Measurements from ENCODE around the gene HINT3.

The HINT3 gene

DNA sequence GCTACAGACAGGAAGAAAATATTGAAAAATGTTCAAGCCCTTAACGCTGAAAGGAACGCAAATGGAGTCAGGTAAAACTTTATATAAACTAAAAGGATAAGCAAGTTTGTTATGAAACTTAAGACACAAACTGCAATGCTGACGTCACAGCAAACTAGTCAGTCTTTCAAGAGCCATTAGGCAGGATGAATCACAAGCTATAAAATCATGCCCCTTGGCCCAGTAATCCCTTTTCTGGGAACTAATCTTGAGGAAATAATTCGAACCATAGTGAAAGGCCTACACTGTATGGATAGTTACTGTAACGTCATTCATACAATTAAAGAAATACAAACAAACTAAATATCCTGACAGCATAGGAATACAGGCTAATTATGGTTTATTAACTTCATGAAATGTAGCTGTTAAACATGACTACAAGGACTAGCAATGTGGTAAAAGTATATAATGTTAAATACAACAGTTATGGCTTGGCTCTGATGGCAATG is 42.7 kb upstream of the HINT3 start:
- ChIA-PET CTCF (interaction anchor here (0.7 to 2.2 kb wide), 5 partner anchors 9 to 55 kb away, joined by 3 to 19 read pairs (median 5); partner anchors contain the start of gene HINT3), POLR2A (interaction anchor here (0.6 to 1.6 kb wide), 5 partner anchors 13 to 125 kb away, joined by 3 to 24 read pairs (median 4); partner anchors contain the start of gene HINT3)
- DNase-seq (ENCODE audit: extremely low spot score): peak; percentile 60
- TF ChIP-seq CTBP1 (IDR thresholded peaks at IDR 0.05; ENCODE audit: borderline replicate concordance) (peak; percentile 86; the same call in 1 of the 2 replicates), L3MBTL2 (conservative IDR thresholded peaks at IDR 0.05) (no peak)
- TF ChIP-seq, protein P1, sequence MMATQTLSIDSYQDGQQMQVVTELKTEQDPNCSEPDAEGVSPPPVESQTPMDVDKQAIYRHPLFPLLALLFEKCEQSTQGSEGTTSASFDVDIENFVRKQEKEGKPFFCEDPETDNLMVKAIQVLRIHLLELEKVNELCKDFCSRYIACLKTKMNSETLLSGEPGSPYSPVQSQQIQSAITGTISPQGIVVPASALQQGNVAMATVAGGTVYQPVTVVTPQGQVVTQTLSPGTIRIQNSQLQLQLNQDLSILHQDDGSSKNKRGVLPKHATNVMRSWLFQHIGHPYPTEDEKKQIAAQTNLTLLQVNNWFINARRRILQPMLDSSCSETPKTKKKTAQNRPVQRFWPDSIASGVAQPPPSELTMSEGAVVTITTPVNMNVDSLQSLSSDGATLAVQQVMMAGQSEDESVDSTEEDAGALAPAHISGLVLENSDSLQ (IDR thresholded peaks at IDR 0.05): peak; percentile 61

DNA sequence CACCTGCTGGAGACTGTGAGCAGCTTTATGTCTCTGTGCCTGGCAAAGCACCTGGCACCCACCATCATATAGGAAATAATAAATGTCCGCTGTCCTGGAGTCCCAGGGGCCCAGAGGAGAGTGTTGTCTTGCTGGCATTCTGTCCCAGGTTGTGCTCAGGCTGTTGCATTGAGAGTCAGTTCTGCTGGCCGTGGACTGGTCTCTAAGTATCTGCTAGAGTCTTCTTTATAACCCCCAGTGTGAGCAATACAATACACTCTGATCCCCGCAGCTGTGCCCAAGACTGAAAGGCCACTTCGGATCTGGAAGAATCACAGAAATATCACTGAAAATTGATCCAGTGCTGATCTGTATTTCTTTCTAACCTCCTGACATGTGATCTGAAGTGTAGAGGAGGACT is 38.3 kb upstream of the HINT3 start:
- DNase-seq (ENCODE audit: extremely low spot score): no peak
- ChIA-PET POLR2A (interaction anchor here (1.6 kb wide), 1 partner anchor 38 kb away, joined by 7 read pairs; the partner anchor contains the start of gene HINT3), CTCF (interaction anchor here (1.4 to 3.9 kb wide), 2 partner anchors 12 to 38 kb away, joined by 5 to 14 read pairs; partner anchors contain the start of gene HINT3)
- TF ChIP-seq SUZ12 (IDR thresholded peaks at IDR 0.05) (no peak), ZNF384 (IDR thresholded peaks at IDR 0.05) (no peak), L3MBTL2 (conservative IDR thresholded peaks at IDR 0.05) (no peak), NFRKB (IDR thresholded peaks at IDR 0.05) (no peak), ARNT (IDR thresholded peaks at IDR 0.05) (no peak), LEF1 (IDR thresholded peaks at IDR 0.05; ENCODE audit: borderline replicate concordance) (no peak)

DNA sequence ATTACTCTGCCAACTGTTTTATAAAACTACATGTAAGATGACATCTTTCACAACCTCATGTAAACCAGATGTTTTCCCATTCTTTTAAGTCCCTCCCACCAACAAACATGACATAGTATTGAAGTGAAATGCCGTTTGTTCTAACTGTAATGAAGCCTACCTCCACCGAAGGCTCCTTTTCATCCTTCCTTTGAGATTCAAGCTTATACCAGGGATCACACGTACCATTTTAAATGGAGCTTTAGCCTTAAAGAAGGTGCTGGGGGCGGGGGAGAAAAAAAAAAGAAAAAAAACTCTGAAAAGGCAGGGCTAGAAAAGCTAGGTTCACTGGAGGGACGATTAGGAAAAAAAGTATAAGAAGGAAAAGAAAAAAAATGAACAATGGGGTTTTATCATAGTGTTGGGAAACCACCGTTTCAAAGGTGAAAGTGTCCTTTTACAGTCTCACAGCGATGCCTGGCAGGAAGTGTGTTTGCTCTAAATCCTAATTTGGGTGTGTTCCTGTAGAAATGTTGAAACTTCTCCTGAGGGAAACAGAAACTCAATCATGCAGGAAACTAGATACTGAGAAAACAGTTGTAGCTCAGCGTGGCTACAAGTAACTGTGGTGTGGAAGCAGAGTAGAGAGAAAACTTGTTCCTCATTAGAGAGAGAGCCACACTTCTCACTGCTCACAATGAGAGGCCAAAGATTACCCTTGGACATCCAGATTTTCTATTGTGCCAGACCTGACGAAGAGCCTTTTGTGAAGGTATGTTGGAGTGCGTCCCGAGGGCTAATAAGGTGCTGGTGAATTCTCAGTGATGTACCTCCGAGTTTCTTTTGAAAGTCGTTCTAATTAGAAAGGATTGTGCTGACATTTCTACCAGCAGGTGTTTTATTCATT is 37.6 kb upstream of the HINT3 start:
- TF ChIP-seq ZNF384 (IDR thresholded peaks at IDR 0.05) (0 out of 2 replicates have a peak, but pooled peaks have one; percentile 55), LEF1 (IDR thresholded peaks at IDR 0.05; ENCODE audit: borderline replicate concordance) (no peak), BHLHE40 (IDR thresholded peaks at IDR 0.05; ENCODE audit: borderline replicate concordance) (no peak), TARDBP (IDR thresholded peaks at IDR 0.05) (no peak), ELF4 (IDR thresholded peaks at IDR 0.05) (no peak), SP1 (IDR thresholded peaks at IDR 0.05) (no peak), FOXA1 (IDR thresholded peaks at IDR 0.05) (no peak)
- DNase-seq (ENCODE audit: extremely low spot score): peak; percentile 54
- POLR2A ChIA-PET: interaction anchor here (0.6 to 1.4 kb wide), 6 partner anchors 27 to 186 kb away, joined by 3 to 7 read pairs (median 4); partner anchors contain the start of gene HINT3
- CTCF ChIA-PET: interaction anchor here (1.0 to 1.9 kb wide), 2 partner anchors 13 to 19 kb away, joined by 3 to 8 read pairs; no protein-coding TSS in a partner anchor

DNA sequence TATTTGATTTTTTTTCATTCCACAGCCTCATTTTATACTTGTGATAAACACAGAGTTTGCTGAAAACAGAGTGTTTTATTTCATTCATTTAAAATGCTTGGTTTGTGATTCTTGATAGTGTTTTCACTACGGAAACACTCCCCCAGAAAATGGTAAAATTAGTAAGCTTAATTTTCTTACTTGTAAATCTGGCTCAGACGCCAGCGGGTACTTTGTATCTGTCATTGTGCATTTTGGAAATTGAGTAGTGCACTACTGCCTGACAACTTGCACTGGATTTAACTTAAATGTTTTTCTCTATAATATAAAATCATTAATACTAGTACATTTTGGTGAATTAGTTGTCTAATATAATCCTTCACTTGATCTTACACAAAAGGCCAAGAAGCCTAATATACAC is 37.0 kb upstream of the HINT3 start:
- CTCF ChIA-PET: interaction anchor here (0.6 to 1.9 kb wide), 3 partner anchors 13 to 728 kb away, joined by 3 to 8 read pairs (median 6); no protein-coding TSS in a partner anchor
- POLR2A ChIA-PET: interaction anchor here (0.9 to 1.4 kb wide), 4 partner anchors 27 to 39 kb away, joined by 3 to 7 read pairs (median 5); partner anchors contain the start of gene HINT3
- no peak for TF ChIP-seq FOXA1 (IDR thresholded peaks at IDR 0.05)
- no peak for TF ChIP-seq L3MBTL2 (conservative IDR thresholded peaks at IDR 0.05)
- no peak for TF ChIP-seq TARDBP (IDR thresholded peaks at IDR 0.05)
- no peak for TF ChIP-seq LEF1 (IDR thresholded peaks at IDR 0.05; ENCODE audit: borderline replicate concordance)
- TF ChIP-seq BHLHE40 (IDR thresholded peaks at IDR 0.05; ENCODE audit: borderline replicate concordance): no peak
- TF ChIP-seq SP1 (IDR thresholded peaks at IDR 0.05): no peak
- no peak for TF ChIP-seq ARNT (IDR thresholded peaks at IDR 0.05)
- TF ChIP-seq ZNF384 (IDR thresholded peaks at IDR 0.05): no peak
- no peak for TF ChIP-seq HDGF (IDR thresholded peaks at IDR 0.05; ENCODE audit: borderline replicate concordance)
- TF ChIP-seq NFRKB (IDR thresholded peaks at IDR 0.05): no peak
- TF ChIP-seq FOXM1 (IDR thresholded peaks at IDR 0.05; ENCODE audit: borderline replicate concordance): no peak
- no peak for TF ChIP-seq SUZ12 (IDR thresholded peaks at IDR 0.05)

DNA sequence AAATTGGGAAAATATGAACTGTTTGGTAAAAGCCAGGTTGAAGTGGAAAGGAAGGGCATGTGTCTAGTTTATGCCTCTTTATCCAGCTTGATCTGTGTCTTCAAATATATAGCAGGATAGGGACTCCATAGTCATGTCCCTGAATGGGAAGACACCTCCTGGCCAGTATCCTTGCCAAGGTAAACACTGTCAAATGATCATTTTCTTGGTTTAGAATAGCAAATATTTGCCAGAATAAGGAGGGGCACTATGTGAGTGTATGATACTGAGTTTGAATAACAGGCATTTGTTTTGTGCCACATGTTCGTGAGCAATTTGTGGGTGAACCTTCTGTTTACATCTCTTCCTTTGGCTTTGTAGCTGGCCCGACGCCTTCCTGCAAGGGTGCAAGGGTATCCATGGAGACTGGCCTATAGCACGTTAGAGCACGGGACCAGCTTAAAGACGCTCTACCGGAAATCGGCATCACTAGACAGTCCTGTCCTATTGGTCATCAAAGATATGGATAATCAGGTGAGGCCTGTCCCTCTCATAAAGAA is 34.2 kb upstream of the HINT3 start:
- TF ChIP-seq HDGF (IDR thresholded peaks at IDR 0.05; ENCODE audit: borderline replicate concordance) (no peak), CTBP1 (IDR thresholded peaks at IDR 0.05; ENCODE audit: borderline replicate concordance) (no peak), TARDBP (IDR thresholded peaks at IDR 0.05) (no peak), FOXA1 (IDR thresholded peaks at IDR 0.05) (no peak), NFRKB (IDR thresholded peaks at IDR 0.05) (no peak), LEF1 (IDR thresholded peaks at IDR 0.05; ENCODE audit: borderline replicate concordance) (no peak), FOXM1 (IDR thresholded peaks at IDR 0.05; ENCODE audit: borderline replicate concordance) (no peak), L3MBTL2 (conservative IDR thresholded peaks at IDR 0.05) (no peak), BHLHE40 (IDR thresholded peaks at IDR 0.05; ENCODE audit: borderline replicate concordance) (no peak), SP1 (IDR thresholded peaks at IDR 0.05) (no peak), ELF4 (IDR thresholded peaks at IDR 0.05) (no peak)
- TF ChIP-seq, protein P1 (IDR thresholded peaks at IDR 0.05): no peak
- DNase-seq (ENCODE audit: extremely low spot score): no peak
- ChIA-PET POLR2A (interaction anchor here (1.2 kb wide), 1 partner anchor 35 kb away, joined by 3 read pairs; no protein-coding TSS in a partner anchor), CTCF (no interaction called here)

More for the DNA sequence above, 37.0 kb upstream of the HINT3 start:
- no peak for DNase-seq (ENCODE audit: extremely low spot score)

DNA sequence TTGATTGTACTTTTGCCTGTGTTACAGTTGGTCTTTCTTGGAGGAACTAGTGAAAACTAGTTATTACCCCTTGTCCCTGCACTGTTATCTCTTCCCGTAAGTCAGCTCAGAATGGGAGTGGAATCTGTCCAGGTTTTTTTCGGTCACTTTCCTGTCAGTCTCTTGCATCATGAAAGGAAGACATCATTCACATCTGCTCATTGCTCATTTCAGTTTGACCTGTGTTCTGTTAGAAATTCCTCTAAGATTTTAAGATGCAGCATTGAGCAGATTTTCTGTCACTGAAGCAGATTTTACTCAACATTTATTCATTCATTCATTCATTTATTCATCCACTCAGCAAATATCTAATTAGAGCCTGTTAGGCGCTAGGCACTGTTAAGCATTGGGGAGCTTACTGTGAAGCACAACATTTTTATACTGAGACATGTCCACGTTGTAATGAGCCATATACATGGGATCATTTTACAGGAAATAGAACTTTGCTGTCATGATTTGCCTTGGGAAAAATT is 33.1 kb upstream of the HINT3 start:
- ChIA-PET POLR2A (no interaction called here), CTCF (interaction anchor here (0.7 to 1.2 kb wide), 2 partner anchors 17 to 33 kb away, joined by 3 read pairs; partner anchors contain the start of gene HINT3)
- TF ChIP-seq ARNT (IDR thresholded peaks at IDR 0.05) (no peak), SUZ12 (IDR thresholded peaks at IDR 0.05) (no peak), ZNF384 (IDR thresholded peaks at IDR 0.05) (no peak), BHLHE40 (IDR thresholded peaks at IDR 0.05; ENCODE audit: borderline replicate concordance) (no peak), L3MBTL2 (conservative IDR thresholded peaks at IDR 0.05) (no peak), LEF1 (IDR thresholded peaks at IDR 0.05; ENCODE audit: borderline replicate concordance) (no peak), CTBP1 (IDR thresholded peaks at IDR 0.05; ENCODE audit: borderline replicate concordance) (no peak), FOXA1 (IDR thresholded peaks at IDR 0.05) (no peak), ELF4 (IDR thresholded peaks at IDR 0.05) (no peak), HDGF (IDR thresholded peaks at IDR 0.05; ENCODE audit: borderline replicate concordance) (no peak), SP1 (IDR thresholded peaks at IDR 0.05) (no peak), FOXK2 (IDR thresholded peaks at IDR 0.05) (no peak), TARDBP (IDR thresholded peaks at IDR 0.05) (no peak), FOXM1 (IDR thresholded peaks at IDR 0.05; ENCODE audit: borderline replicate concordance) (no peak), NFRKB (IDR thresholded peaks at IDR 0.05) (no peak)
- TF ChIP-seq, protein P1 (IDR thresholded peaks at IDR 0.05): no peak
- no peak for DNase-seq (ENCODE audit: extremely low spot score)

All from HEK293T (cell line).